GM21576 (cell line): ENCODE data around the gene RSAD2.

Experiments
- ATAC-seq: cut with Tn5 transposase; IDR thresholded peaks from one replicate; pipeline ENCODE4 v1.9.1; 2021; ENCODE audit warnings: mild to moderate bottlenecking, moderate library complexity; ENCODE audit not compliant: unreplicated experiment

The RSAD2 gene

GRCh38 chr2:6864231-6864754 is 13.3 kb upstream of the RSAD2 start:
- ATAC-seq: no peak

GRCh38 chr2:6864923-6865345 is 12.6 kb upstream of the RSAD2 start:
- peak; percentile 14 for ATAC-seq

GRCh38 chr2:6865346-6866274 is 12.0 kb upstream of the RSAD2 start, which contains the start of gene CMPK2:
Gene CMPK2, minus strand, starts transcription at chr2:6865907. Its CDS starts 211 bp downstream, at chr2:6865696.
- ATAC-seq: peak; percentile 72

- ATAC-seq: peak; percentile 47
These were observed 11.3 kb upstream of the RSAD2 start for GRCh38 chr2:6866275-6866671.

GRCh38 chr2:6866982-6867381 is 10.6 kb upstream of the RSAD2 start:
- ATAC-seq: no peak

- ATAC-seq: peak; percentile 79
These were observed 5.2 kb upstream of the RSAD2 start for GRCh38 chr2:6872394-6872793.

GRCh38 chr2:6874032-6874431 is 3.5 kb upstream of the RSAD2 start:
- ATAC-seq: no peak

GRCh38 chr2:6876309-6876708 is 1.3 kb upstream of the RSAD2 start:
- no peak for ATAC-seq

GRCh38 chr2:6878549-6878948 is 972 bp downstream of the RSAD2 start:
- ATAC-seq: no peak

- no peak for ATAC-seq
These were observed 1.4 kb downstream of the RSAD2 start for GRCh38 chr2:6879011-6879410.

- ATAC-seq: no peak
These were observed 2.7 kb downstream of the RSAD2 start for GRCh38 chr2:6880200-6880733.

GRCh38 chr2:6881046-6881445 is 3.5 kb downstream of the RSAD2 start:
- no peak for ATAC-seq

- no peak for ATAC-seq
These were observed 3.9 kb downstream of the RSAD2 start for GRCh38 chr2:6881516-6881915.

GRCh38 chr2:6883448-6884122 is 6.0 kb downstream of the RSAD2 start:
- ATAC-seq: no peak

- no peak for ATAC-seq
These were observed 8.0 kb downstream of the RSAD2 start for GRCh38 chr2:6885551-6885950.

- ATAC-seq: no peak
These were observed 8.4 kb downstream of the RSAD2 start for GRCh38 chr2:6885968-6886367.

GRCh38 chr2:6887751-6888192 is 10.2 kb downstream of the RSAD2 start:
- ATAC-seq: no peak

- no peak for ATAC-seq
These were observed 11.1 kb downstream of the RSAD2 start for GRCh38 chr2:6888724-6889123.

- ATAC-seq: no peak
These were observed 16.4 kb downstream of the RSAD2 start for GRCh38 chr2:6893876-6894482.

GRCh38 chr2:6896930-6897759 is 19.6 kb downstream of the RSAD2 start:
- no peak for ATAC-seq
